ENCODE measurements around the gene ANTKMT.

GRCh38 chr16:710500-711075 is 10.4 kb upstream of the ANTKMT start:
- no peak for TF ChIP-seq CTCF (IDR thresholded peaks at IDR 0.05; ENCODE audit: extremely low read depth in 1 of 2, insufficient read depth in 1 of 2, low read depth in 1 of 2, low read length in 2 of 2)
- TF ChIP-seq JUN (IDR thresholded peaks at IDR 0.05; ENCODE audit: borderline replicate concordance, insufficient read depth, insufficient read length, low read depth) = no peak
- TF ChIP-seq EZH2 (IDR thresholded peaks at IDR 0.05; ENCODE audit: borderline replicate concordance, low read depth, low read length, severe bottlenecking) = no peak

Data from endothelial cell of umbilical vein (primary cell).